Measurements from ENCODE around the gene TNS1. TPM values are rescaled to one million over a fixed set of nuclear protein-coding genes. Genes with fewer than 3 reads are reported as not detected.

Gene TNS1
- total RNA-seq (ENCODE audit: low replicate concordance) = 0.24 and 2.3 TPM in 2 replicates

DNA sequence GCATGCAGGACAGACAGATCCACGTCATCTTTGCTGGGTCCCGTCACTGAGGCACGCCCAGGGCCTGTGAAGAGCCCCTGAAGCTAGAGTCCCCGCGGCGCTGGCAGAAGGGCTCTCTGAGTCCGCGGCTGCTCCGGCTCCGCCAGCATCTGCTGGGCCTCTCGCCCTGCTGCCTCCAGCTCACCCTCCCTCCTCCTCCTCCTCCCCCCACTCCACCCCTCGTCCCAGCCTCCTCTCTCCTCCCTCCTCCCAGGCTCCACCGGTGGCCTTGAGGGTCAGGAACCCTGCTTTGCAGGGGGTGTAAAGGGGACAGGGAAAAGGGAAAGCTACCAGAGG is at the start of gene TNS1:
Gene TNS1, minus strand, starts transcription at position 151 of the 336 bp plus-strand sequence. Its CDS starts 123 bp downstream, at position 28.
- Mint-ChIP-seq H3K4me3 (peak within 1 kb of the TSS; percentile 79), H3K36me3 (no peaks in the 10 kb centered on the region), H3K4me1 (peaks cover 48% of the 10 kb centered on the region), H3K27ac (peak within 1 kb of the TSS; percentile 92), H3K27me3 (ENCODE audit: insufficient read depth, low read depth) (peaks cover 6% of the 10 kb centered on the region), H3K9me3 (no peaks in the 10 kb centered on the region)
- peak; percentile 48 for DNase-seq (ENCODE audit: low spot score)
- peaks cover 22% of the 10 kb centered on the region for H3K4me1 ChIP-seq
- TF ChIP-seq CTCF (IDR thresholded peaks at IDR 0.05) (no peak), EZH2phosphoT487 (IDR thresholded peaks at IDR 0.05) (no peak), EZH2 (IDR thresholded peaks at IDR 0.05) (no peak)
- peaks cover 3% of the 10 kb centered on the region for H3K27me3 ChIP-seq
- H3K9me3 ChIP-seq (ENCODE audit: low read depth) = no peaks in the 10 kb centered on the region
- no peaks in the 10 kb centered on the region for H3K36me3 ChIP-seq
- H3K4me3 ChIP-seq = no peak within 1 kb of the TSS
- no peaks in the 10 kb centered on the region for H3F3A ChIP-seq (ENCODE audit: low read depth)
- peak within 1 kb of the TSS; percentile 42 for H2AFZ ChIP-seq (replicated peaks)
- no peak within 1 kb of the TSS for H3K9ac ChIP-seq
- H3K27ac ChIP-seq = no peak within 1 kb of the TSS
- H3K4me2 ChIP-seq = peak within 1 kb of the TSS; percentile 60
- H3K79me2 ChIP-seq (ENCODE audit: low read depth) = no peaks in the 10 kb centered on the region
- no peaks in the 10 kb centered on the region for H4K20me1 ChIP-seq (ENCODE audit: low read depth)

- no peaks in the 10 kb centered on the region for H3K4me1 ChIP-seq
- H3K4me1 Mint-ChIP-seq = no peaks in the 10 kb centered on the region
- no peaks in the 10 kb centered on the region for H4K20me1 ChIP-seq (ENCODE audit: low read depth)
- no peak for DNase-seq (ENCODE audit: low spot score)
- H3K27me3 ChIP-seq = peaks cover 2% of the 10 kb centered on the region
- H3K79me2 ChIP-seq (ENCODE audit: low read depth) = no peaks in the 10 kb centered on the region
- no peak overlapping the region for H3K4me2 ChIP-seq
- H3K9me3 ChIP-seq (ENCODE audit: low read depth) = no peaks in the 10 kb centered on the region
- no peaks in the 10 kb centered on the region for H3K36me3 ChIP-seq
- peaks cover 3% of the 10 kb centered on the region for H3K27me3 Mint-ChIP-seq (ENCODE audit: insufficient read depth, low read depth)
- H3K9me3 Mint-ChIP-seq = no peaks in the 10 kb centered on the region
- no peak overlapping the region for H2AFZ ChIP-seq (replicated peaks)
- no peaks in the 10 kb centered on the region for H3K36me3 Mint-ChIP-seq
- H3K4me3 Mint-ChIP-seq = no peak overlapping the region
- no peak for TF ChIP-seq EZH2phosphoT487 (IDR thresholded peaks at IDR 0.05)
- TF ChIP-seq CTCF (IDR thresholded peaks at IDR 0.05) = no peak
- no peak for TF ChIP-seq EZH2 (IDR thresholded peaks at IDR 0.05)
- H3K27ac ChIP-seq = no peak overlapping the region
- no peaks in the 10 kb centered on the region for H3F3A ChIP-seq (ENCODE audit: low read depth)
- H3K4me3 ChIP-seq = no peak overlapping the region
- H3K27ac Mint-ChIP-seq = no peak overlapping the region
- no peak overlapping the region for H3K9ac ChIP-seq
These were observed 49.1 kb upstream of the TNS1 start for GRCh38 chr2:218051903-218052302.

DNA sequence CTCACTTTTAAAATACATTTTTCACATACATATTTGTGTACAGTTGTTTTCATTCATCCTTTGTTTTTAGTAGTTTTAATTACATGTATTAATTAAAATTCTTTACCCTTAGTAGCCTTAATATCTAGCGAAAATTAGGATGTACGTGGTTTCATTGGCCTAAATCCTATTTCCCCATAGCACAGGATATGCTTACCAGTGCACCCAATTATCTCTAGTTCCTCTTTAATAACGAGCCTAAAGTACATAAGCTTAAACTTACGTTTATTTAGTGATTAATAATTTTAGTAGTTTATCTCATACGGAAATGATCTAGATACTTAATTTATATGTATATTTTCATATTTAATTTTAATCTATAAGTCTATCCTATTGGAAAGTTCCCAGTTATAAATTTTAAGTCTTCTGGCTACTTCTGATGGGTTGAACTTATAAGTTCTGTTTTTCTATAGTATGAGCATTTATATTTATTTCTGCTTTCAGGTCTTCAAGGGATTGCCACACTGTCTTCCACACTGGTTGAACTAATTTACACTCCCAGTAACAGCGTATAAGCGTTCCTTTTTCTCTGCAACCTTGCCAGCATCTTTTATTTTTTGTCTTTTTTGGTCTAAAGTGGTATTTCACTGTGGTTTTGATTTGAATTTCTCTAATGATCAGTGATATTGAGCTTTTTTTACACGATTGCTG is 44.9 kb upstream of the TNS1 start:
- Mint-ChIP-seq H3K27ac (no peak overlapping the region), H3K4me3 (no peak overlapping the region)
- no peaks in the 10 kb centered on the region for H3F3A ChIP-seq (ENCODE audit: low read depth)

More for the DNA sequence above, 44.9 kb upstream of the TNS1 start:
- no peaks in the 10 kb centered on the region for H3K9me3 ChIP-seq (ENCODE audit: low read depth)
- no peak overlapping the region for H3K27ac ChIP-seq
- Mint-ChIP-seq H3K27me3 (ENCODE audit: insufficient read depth, low read depth) (peaks cover 3% of the 10 kb centered on the region), H3K4me1 (no peaks in the 10 kb centered on the region), H3K36me3 (no peaks in the 10 kb centered on the region), H3K9me3 (peaks cover 6% of the 10 kb centered on the region)
- H3K27me3 ChIP-seq = peaks cover 5% of the 10 kb centered on the region
- TF ChIP-seq EZH2phosphoT487 (IDR thresholded peaks at IDR 0.05) (no peak), CTCF (IDR thresholded peaks at IDR 0.05) (no peak), EZH2 (IDR thresholded peaks at IDR 0.05) (no peak)
- H3K36me3 ChIP-seq = no peaks in the 10 kb centered on the region
- H3K4me3 ChIP-seq = no peak overlapping the region
- H2AFZ ChIP-seq (replicated peaks) = no peak overlapping the region
- H3K9ac ChIP-seq = no peak overlapping the region
- DNase-seq (ENCODE audit: low spot score) = no peak
- H3K4me1 ChIP-seq = no peaks in the 10 kb centered on the region
- no peaks in the 10 kb centered on the region for H4K20me1 ChIP-seq (ENCODE audit: low read depth)
- H3K79me2 ChIP-seq (ENCODE audit: low read depth) = no peaks in the 10 kb centered on the region
- H3K4me2 ChIP-seq = no peak overlapping the region
